ENCODE measurements around the gene ZSWIM5. TPM values are rescaled to one million over a fixed set of nuclear protein-coding genes. Genes with fewer than 3 reads are reported as not detected.
"Not testable (repeated sequence)": the region's sequence is repeated elsewhere in the genome, so short reads cannot be mapped to it uniquely, and the experiment has no call there.

Gene ZSWIM5
- total RNA-seq, 1 donor from 2014 or later: 13.2 TPM

DNA sequence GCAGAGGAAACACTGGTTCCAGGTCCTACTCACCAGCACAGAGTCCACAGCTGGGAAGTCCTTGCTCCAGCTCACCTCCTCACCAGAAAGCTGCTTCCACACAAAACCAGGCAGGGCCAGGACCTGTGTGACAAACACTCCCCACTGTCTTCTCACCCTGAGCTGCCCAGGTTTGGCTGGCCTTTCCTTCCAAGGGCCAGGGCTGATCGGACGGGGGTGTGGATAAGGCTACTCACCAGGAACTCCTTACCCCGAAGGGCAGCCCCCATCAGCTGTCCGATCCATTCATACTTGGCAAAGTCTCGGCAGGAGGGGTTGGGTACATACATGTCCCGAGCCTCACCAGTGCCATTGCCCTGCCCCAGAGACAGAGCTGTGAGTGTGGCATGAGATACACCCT, 200.6 kb downstream of the ZSWIM5 start:
- peaks cover 9% of the 10 kb centered on the region for H3K36me3 Mint-ChIP-seq (ENCODE audit: low read depth)
- peaks cover 8% of the 10 kb centered on the region for H3K4me1 Mint-ChIP-seq
- H3K27ac Mint-ChIP-seq (ENCODE audit: unreplicated experiment): no peak overlapping the region
- H3K4me3 Mint-ChIP-seq: no peak overlapping the region
- TF ChIP-seq, protein P1, sequence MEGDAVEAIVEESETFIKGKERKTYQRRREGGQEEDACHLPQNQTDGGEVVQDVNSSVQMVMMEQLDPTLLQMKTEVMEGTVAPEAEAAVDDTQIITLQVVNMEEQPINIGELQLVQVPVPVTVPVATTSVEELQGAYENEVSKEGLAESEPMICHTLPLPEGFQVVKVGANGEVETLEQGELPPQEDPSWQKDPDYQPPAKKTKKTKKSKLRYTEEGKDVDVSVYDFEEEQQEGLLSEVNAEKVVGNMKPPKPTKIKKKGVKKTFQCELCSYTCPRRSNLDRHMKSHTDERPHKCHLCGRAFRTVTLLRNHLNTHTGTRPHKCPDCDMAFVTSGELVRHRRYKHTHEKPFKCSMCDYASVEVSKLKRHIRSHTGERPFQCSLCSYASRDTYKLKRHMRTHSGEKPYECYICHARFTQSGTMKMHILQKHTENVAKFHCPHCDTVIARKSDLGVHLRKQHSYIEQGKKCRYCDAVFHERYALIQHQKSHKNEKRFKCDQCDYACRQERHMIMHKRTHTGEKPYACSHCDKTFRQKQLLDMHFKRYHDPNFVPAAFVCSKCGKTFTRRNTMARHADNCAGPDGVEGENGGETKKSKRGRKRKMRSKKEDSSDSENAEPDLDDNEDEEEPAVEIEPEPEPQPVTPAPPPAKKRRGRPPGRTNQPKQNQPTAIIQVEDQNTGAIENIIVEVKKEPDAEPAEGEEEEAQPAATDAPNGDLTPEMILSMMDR (conservative IDR thresholded peaks at IDR 0.05): no peak
- no peaks in the 10 kb centered on the region for H3K9me3 Mint-ChIP-seq
- DNase-seq (ENCODE audit: low read depth, low spot score): no peak
- no peaks in the 10 kb centered on the region for H3K27me3 Mint-ChIP-seq (ENCODE audit: low read depth)

GRCh38 chr1:45004281-45004920, 202.0 kb downstream of the ZSWIM5 start:
- TF ChIP-seq, protein P1 (conservative IDR thresholded peaks at IDR 0.05): no peak
- Mint-ChIP-seq H3K36me3 (ENCODE audit: low read depth) (peaks cover 9% of the 10 kb centered on the region), H3K9me3 (no peaks in the 10 kb centered on the region), H3K4me1 (no peaks in the 10 kb centered on the region), H3K4me3 (no peak overlapping the region), H3K27me3 (ENCODE audit: low read depth) (no peaks in the 10 kb centered on the region), H3K27ac (ENCODE audit: unreplicated experiment) (no peak overlapping the region)
- DNase-seq (ENCODE audit: low read depth, low spot score): no peak

GRCh38 chr1:45003741-45004140, 202.7 kb downstream of the ZSWIM5 start:
- Mint-ChIP-seq H3K36me3 (ENCODE audit: low read depth) (peaks cover 9% of the 10 kb centered on the region), H3K27ac (ENCODE audit: unreplicated experiment) (peak overlapping the region; percentile 27), H3K27me3 (ENCODE audit: low read depth) (no peaks in the 10 kb centered on the region), H3K9me3 (no peaks in the 10 kb centered on the region), H3K4me3 (no peak overlapping the region), H3K4me1 (no peaks in the 10 kb centered on the region)
- TF ChIP-seq, protein P1 (conservative IDR thresholded peaks at IDR 0.05): no peak
- no peak for DNase-seq (ENCODE audit: low read depth, low spot score)

GRCh38 chr1:45002650-45003645, 203.5 kb downstream of the ZSWIM5 start:
- Mint-ChIP-seq H3K4me3 (no peak overlapping the region), H3K9me3 (no peaks in the 10 kb centered on the region), H3K27me3 (ENCODE audit: low read depth) (no peaks in the 10 kb centered on the region), H3K4me1 (no peaks in the 10 kb centered on the region), H3K27ac (ENCODE audit: unreplicated experiment) (peak overlapping the region; percentile 27), H3K36me3 (ENCODE audit: low read depth) (peaks cover 9% of the 10 kb centered on the region)
- TF ChIP-seq, protein P1 (conservative IDR thresholded peaks at IDR 0.05): no peak
- no peak for DNase-seq (ENCODE audit: low read depth, low spot score)

DNA sequence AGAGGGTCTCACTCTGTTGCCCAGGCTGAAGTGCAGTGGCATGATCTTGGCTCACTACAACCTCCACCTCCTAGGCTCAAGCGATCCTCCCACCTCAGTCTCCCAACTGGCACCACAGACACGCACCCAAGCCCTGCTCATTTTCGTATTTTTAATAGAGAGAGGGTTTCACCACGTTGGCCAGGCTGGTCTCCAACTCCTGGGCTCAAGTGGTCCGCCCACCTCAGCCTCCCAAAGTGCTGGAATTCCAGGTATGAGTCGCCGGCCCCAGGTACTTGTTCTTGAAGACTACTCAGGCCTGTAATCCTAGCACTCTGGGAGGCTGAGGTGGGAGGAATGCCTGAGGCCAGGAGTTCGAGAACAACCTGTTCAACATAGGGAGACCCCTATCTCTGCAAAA, 204.8 kb downstream of the ZSWIM5 start:
- H3K9me3 Mint-ChIP-seq; H3K27me3 Mint-ChIP-seq (ENCODE audit: low read depth); H3K36me3 Mint-ChIP-seq (ENCODE audit: low read depth); DNase-seq (ENCODE audit: low read depth, low spot score); H3K4me3 Mint-ChIP-seq; H3K4me1 Mint-ChIP-seq; H3K27ac Mint-ChIP-seq (ENCODE audit: unreplicated experiment): not testable (repeated sequence)

Measured in neural crest cell (in vitro differentiated cells).